Left colon (tissue), 2 donors: ENCODE measurements around the gene LGALS1. TPM values are rescaled to one million over a fixed set of nuclear protein-coding genes. Genes with fewer than 3 reads are reported as not detected.

ENCODE experiments used
- ATAC-seq: fragments of 200-7000 bp; cut with Tn5 transposase; one replicate; pipeline ENCODE4 v1.9.1; 2020; ENCODE audit warnings: mild to moderate bottlenecking, moderate library complexity
- DNase-seq, 2 donors: peaks; one replicate each; pipeline ENCODE4 v3.0.0-alpha.2; 2020
- intact Hi-C, 2 donors: fragments of 100-400 bp; cut with DNase I in 1 of 2; cut with micrococcal nuclease in 1 of 2; formaldehyde crosslinking; loops; one replicate each; pipeline versions ENCODE4 v1.11.2 to v1.14.0; 2022; cut with DNase I, micrococcal nuclease
- long read RNA-seq: library from polyadenylated mRNA; unstranded; transcript quantifications from one replicate; pipeline ENCODE4 v2.0.0, GENCODE V29; 2021
- total RNA-seq, 2 donors: library from RNA; stranded (reverse); fragmentation: NEBNext Ultra II Directional; extraction: Animal tissue kit (Norgen Biotek cat#: 25700); gene quantifications; one replicate each; pipeline ENCODE4 v1.2.1, GENCODE V29; 2021
- donor health status: DM: no; HTN: no; CAD: no.
- donor health status: DM: yes; HTN: yes; CAD: no.

LGALS1 gene
- 100 to 1,000 TPM in 1 of 2 donors, 10 to 100 TPM in 1; 40.4 to 161 TPM for total RNA-seq
- long read RNA-seq, partial matches to known transcripts = 0 of 4 reads
- long read RNA-seq, other reads (novel, unspliced or antisense) = 1 of 4 reads

- peak; percentile 94 to 96 for DNase-seq
- intact Hi-C loops = no loop called here
These were observed at the start of gene LGALS1 for GRCh38 chr22:37674951-37675929. Gene LGALS1 (plus strand): TSS chr22:37675636. CDS start chr22:37675703, 67 bp downstream.

DNA sequence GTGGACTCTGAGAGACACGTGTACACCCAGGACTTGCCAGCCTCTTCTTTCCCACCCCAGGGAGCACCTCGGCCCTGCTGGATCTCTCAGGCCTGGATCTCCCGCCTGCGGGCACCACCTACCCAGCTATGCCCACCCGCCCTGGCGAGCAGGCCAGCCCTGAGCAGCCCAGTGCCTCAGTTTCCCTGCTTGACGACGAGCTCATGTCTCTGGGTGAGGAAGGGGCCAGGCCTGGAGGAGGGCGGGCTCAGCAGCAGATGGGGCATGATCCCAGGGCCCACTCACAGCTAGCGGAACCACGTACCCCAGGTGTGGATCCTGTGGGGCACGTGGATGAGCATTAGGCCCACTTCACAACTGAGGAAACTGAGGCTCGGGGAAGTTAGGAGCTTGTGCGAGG is 49.7 kb upstream of the LGALS1 start:
- ATAC-seq (no peak), DNase-seq (no peak)
- intact Hi-C loops = no loop called here

More at GRCh38 chr22:37674951-37675929, at the start of gene LGALS1:
- peak; percentile 83 for ATAC-seq

DNA sequence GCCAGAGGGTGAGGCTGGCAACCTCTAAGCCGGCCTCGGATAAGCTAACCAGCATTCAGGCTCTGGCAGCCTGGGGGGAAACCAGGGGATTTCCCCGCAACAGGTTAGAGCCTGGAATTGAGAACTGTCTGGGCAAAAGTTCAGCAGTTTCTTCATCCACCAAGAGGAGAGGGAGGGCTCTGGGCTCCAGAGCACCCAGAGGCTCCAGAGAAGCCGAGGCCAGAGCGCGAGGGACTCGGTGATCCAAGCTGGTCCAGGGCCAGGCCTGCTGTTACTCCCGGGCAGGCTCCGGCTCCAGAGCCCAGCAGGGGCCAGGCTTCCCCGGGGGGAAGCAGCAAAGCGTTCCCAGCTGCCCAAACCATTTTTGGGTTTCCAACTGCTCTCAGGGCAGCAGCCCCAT is 49.3 kb upstream of the LGALS1 start:
- intact Hi-C loops = no loop called here
- peak; percentile 53 to 79 for DNase-seq

GRCh38 chr22:37626556-37627075 is 48.8 kb upstream of the LGALS1 start:
- intact Hi-C loops = no loop called here
- no peak for DNase-seq

More for the DNA sequence above, 49.3 kb upstream of the LGALS1 start:
- no peak for ATAC-seq

DNA sequence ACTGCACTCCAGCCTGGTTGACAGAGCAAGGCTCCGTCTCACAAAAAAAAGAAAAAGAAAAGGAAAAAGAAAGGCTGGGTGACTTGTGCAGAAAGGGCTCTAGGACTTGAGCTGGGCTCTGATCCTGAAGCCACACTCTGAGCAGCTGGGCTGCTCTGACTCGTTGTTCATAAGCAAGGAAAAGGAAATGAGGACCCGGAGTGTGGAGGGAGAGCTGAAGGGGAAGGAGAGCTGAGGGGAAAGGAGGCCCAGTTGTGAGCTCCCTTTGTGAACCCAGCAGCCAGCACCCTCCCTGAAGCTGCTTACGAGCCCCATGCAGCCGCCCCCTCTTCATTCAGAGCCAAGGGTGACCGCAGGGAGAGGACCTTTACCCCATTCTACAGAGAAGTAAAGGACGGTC is 48.3 kb upstream of the LGALS1 start:
- ATAC-seq = no peak
- DNase-seq = no peak
- intact Hi-C loops = no loop called here

More at GRCh38 chr22:37626556-37627075, 48.8 kb upstream of the LGALS1 start:
- peak; percentile 30 for ATAC-seq

GRCh38 chr22:37627545-37627944 is 47.9 kb upstream of the LGALS1 start:
- intact Hi-C loops = no loop called here
- ATAC-seq (peak; percentile 27), DNase-seq (peak in 1 of 2 donors; percentile 59)

- DNase-seq (no peak), ATAC-seq (no peak)
- intact Hi-C loops = no loop called here
These were observed 46.6 kb upstream of the LGALS1 start for GRCh38 chr22:37628830-37629229.

DNA sequence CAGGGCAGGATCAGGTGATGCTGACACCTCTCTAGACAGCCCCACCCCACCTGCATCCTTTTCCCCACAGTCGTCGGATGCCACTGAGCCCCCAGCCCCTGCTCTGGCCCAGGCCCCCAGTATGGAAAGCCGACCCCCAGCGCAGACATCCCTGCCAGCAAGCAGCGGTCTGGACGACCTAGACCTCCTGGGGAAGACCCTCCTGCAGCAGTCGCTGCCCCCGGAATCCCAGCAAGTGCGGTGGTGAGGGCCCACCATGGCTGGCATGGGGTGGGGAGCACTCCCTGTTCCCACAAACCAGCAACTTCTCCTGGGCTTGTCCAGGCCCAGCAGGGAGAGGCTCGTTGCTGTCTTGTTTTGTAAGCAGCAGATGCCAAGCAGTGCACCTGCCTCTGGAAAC is 45.5 kb upstream of the LGALS1 start:
- intact Hi-C loops = no loop called here
- no peak for DNase-seq
- no peak for ATAC-seq

GRCh38 chr22:37630839-37631435 is 44.5 kb upstream of the LGALS1 start:
- intact Hi-C loops = no loop called here
- DNase-seq (no peak), ATAC-seq (no peak)

GRCh38 chr22:37631448-37632173 is 43.8 kb upstream of the LGALS1 start:
- no peak for DNase-seq
- intact Hi-C loops = no loop called here
- ATAC-seq = no peak

DNA sequence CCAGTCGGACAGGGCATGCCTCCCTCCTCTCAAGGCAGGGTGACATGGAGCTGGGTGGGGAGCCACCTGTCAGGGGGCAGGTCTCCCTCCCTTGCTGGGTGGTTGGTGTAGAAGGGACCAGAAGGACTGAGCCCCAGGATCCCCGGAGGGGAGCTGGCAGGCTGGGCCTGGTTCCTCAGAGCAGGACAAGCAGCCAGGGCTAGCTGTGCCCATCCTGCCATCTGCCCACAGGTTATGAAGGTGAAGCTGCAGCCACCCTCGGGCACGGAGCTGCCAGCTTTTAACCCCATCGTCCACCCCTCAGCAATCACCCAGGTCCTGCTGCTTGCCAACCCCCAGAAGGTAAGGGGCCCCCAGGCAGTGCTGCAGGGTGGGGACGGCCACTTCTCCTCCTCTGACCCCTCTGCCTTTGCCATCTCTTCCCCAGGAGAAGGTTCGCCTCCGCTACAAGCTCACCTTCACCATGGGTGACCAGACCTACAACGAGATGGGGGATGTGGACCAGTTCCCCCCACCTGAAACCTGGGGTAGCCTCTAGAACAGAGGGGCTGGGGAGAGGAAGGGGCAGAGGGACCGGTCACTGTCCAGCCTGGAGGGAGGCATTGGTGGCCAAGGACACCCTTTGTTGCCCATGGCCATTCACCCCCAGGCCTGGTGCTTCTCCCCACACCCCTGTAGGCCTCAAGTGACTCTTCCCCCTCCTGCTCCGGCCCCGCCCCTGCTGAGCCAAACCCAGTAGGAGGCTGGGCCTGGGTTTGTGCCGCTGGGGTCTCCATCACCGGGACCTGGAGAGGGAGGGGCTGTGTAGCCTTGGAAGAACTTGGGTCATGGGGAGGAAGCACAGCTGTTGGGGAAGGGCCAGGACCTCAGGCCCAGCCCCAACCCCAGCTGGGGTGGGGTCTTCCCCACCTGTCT is 43.0 kb upstream of the LGALS1 start:
- DNase-seq = no peak

GRCh38 chr22:37633089-37633624 is 42.3 kb upstream of the LGALS1 start:
- ATAC-seq = no peak
- intact Hi-C loops = no loop called here
- no peak for DNase-seq

More for the DNA sequence above, 43.0 kb upstream of the LGALS1 start:
- ATAC-seq = no peak
- intact Hi-C loops = no loop called here

GRCh38 chr22:37633625-37634416 is 41.6 kb upstream of the LGALS1 start:
- DNase-seq (peak; percentile 80 to 84), ATAC-seq (no peak)
- intact Hi-C loops = no loop called here

DNA sequence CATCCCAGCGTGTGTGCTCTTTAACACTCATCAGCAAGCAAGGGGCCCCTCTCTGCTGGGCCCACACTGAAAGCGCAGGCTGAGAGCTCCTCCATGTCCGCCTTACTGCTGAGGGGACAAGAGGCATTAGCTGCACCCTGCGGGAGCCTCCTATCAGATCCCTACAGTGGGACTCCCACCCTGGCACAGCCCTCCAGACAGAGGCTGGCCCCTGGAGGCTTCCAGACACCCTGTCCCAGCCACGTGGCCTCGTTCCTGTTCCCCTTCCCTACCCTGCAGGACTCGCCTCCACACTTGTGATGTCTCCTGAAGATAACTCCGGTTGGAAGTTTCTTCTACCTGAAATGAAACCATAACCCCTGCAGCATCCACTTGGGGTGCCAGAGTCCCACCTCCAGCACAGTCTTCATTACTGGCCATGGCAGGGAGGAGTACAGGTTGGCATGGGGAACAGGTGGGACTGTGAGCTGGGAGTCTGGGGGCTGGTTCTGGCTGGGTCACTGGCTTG is 41.0 kb upstream of the LGALS1 start:
- DNase-seq (no peak), ATAC-seq (no peak)
- intact Hi-C loops = no loop called here

DNA sequence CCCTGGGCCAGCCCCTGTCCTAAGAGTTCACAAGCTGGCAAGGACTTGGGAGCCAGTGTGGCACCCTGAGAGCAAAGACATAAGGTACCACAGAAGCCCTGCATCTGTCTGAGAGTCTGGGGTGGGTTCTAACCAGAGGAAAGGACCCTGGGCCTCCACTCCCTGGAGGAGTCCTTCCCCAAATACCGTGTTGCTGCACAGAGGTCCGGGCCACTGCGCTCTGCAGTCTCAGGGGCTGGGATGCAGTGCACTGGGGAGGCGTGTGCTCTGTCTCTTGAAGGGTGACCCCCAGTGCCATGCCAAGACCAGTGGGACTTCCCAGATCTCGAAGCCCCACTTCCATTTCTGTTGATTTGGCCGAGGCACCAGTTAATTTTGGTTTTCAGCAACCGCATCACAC is 40.3 kb upstream of the LGALS1 start:
- intact Hi-C loops = no loop called here
- DNase-seq = no peak
- ATAC-seq = no peak

DNA sequence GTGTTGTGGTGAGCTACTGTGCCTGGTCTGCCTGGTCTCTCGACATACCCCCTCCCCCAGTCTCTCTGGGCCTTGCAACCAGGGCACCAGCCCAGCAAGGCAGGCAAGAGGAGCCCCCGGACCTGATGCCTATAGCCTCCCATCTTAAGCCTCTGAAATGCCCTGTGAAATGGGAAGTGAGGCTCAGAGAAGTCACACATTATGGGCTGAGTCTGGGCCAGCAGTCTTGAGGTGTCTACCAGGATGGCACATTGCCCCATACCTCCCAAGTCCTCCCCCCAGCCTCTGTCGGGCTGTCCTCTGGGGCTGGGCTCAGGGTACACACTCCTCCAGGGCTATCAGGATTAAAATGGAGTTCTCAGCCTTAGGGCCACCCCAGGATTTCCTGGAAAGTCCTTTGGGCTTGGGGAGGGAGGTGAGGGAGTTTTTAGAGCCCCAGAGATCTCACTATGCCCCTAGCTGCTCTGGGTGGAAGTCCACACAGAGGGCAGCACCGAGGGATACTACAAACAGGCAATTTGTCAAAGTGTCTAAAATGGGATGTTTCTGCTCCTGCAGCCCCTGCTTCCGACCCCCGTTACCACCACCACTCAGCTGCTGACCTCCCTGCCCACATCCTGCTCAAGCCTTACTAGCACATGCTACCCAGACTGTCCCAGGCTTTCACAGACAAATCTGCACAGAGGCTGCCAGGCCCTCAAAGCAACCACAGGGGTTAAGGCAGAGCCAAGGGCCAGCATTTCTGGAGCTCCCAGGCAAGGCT is 39.1 kb upstream of the LGALS1 start:
- intact Hi-C loops = no loop called here
- ATAC-seq (no peak), DNase-seq (no peak)
